Mesenchymal stem cell (in vitro differentiated cells and primary cell): ENCODE measurements around the gene LRRC75A.

Experiments
- DNase-seq: peaks from one replicate; pipeline ENCODE4 v3.0.0-alpha.2; 2013
- H2AFZ ChIP-seq: one replicate; pipeline ENCODE4 v1.6.1; 2013; ENCODE audit warnings: low read depth, mild to moderate bottlenecking, control low read depth, inconsistent platforms, low read length, moderate library complexity
- H2AK5ac ChIP-seq: 2 replicates; pipeline ENCODE4 v1.6.1; 2013; ENCODE audit warnings: low read length, moderate library complexity, mild to moderate bottlenecking, inconsistent platforms; ENCODE audit not compliant: severe bottlenecking
- H2BK120ac ChIP-seq: one replicate; pipeline ENCODE4 v1.6.1; 2013; ENCODE audit warnings: low read depth, mild to moderate bottlenecking, inconsistent platforms, low read length, moderate library complexity
- H2BK12ac ChIP-seq, 2 experiments: one replicate each; pipeline ENCODE4 v1.6.1; 2013; ENCODE audit warnings: inconsistent platforms in 2 of 2, low read length in 2 of 2, mild to moderate bottlenecking in 2 of 2, moderate library complexity in 2 of 2, control low read depth in 1 of 2
- H2BK15ac ChIP-seq: one replicate; pipeline ENCODE4 v1.6.1; 2013; ENCODE audit warnings: mild to moderate bottlenecking, low read depth, inconsistent platforms; ENCODE audit not compliant: poor library complexity, severe bottlenecking
- H2BK5ac ChIP-seq: 2 replicates; pipeline ENCODE4 v1.6.1; 2013; ENCODE audit warnings: low read depth, mild to moderate bottlenecking, low read length, control low read depth, inconsistent platforms; ENCODE audit not compliant: poor library complexity, severe bottlenecking
- H3K14ac ChIP-seq, 2 experiments: one replicate each; pipeline ENCODE4 v1.6.1; 2013; ENCODE audit warnings: inconsistent platforms in 2 of 2, low read length in 2 of 2, control low read depth in 1 of 2, mild to moderate bottlenecking in 1 of 2, moderate library complexity in 1 of 2
- H3K18ac ChIP-seq, 2 experiments: one replicate each; pipeline ENCODE4 v1.6.1; 2013; ENCODE audit warnings: inconsistent platforms in 2 of 2, low read length in 2 of 2, control low read depth in 1 of 2, low read depth in 1 of 2, mild to moderate bottlenecking in 1 of 2
- H3K23ac ChIP-seq, 2 experiments: one replicate each; pipeline ENCODE4 v1.6.1; 2013; ENCODE audit warnings: inconsistent platforms in 2 of 2, low read length in 2 of 2, mild to moderate bottlenecking in 2 of 2, moderate library complexity in 2 of 2, control low read depth in 1 of 2
- H3K27ac ChIP-seq: 2 replicates; pipeline ENCODE4 v1.5.1; 2013; ENCODE audit warnings: mild to moderate bottlenecking, moderate library complexity, low read length, control low read depth, inconsistent platforms; ENCODE audit not compliant: poor library complexity, severe bottlenecking
- H3K27me3 ChIP-seq, 2 experiments: 2 replicates each; pipeline versions ENCODE4 v1.6.1 to v1.7.0; 2013; ENCODE audit warnings: low read length in 2 of 2, mild to moderate bottlenecking in 2 of 2, moderate library complexity in 2 of 2, control low read depth in 1 of 2, inconsistent platforms in 1 of 2; ENCODE audit not compliant: control insufficient read depth in 1 of 2, insufficient read depth in 1 of 2
- H3K36me3 ChIP-seq, 2 experiments: 2 replicates each; pipeline versions ENCODE4 v1.6.1 to v1.7.0; 2013; ENCODE audit warnings: low read length in 2 of 2, control low read depth in 1 of 2, inconsistent platforms in 1 of 2, low read depth in 1 of 2, mild to moderate bottlenecking in 1 of 2; ENCODE audit not compliant: insufficient read depth in 2 of 2, control insufficient read depth in 1 of 2
- H3K4ac ChIP-seq, 2 experiments: one replicate each; pipeline ENCODE4 v1.6.1; 2013; ENCODE audit warnings: inconsistent platforms in 2 of 2, low read length in 2 of 2, mild to moderate bottlenecking in 2 of 2, moderate library complexity in 2 of 2, control low read depth in 1 of 2, low read depth in 1 of 2
- H3K4me1 ChIP-seq: 2 replicates; pipeline ENCODE4 v1.6.1; 2013; ENCODE audit warnings: low read depth, low read length, control low read depth; ENCODE audit not compliant: control insufficient read depth, insufficient read depth
- H3K4me2 ChIP-seq: 2 replicates; pipeline ENCODE4 v1.6.1; 2013; ENCODE audit warnings: low read length, mild to moderate bottlenecking, inconsistent platforms; ENCODE audit not compliant: poor library complexity, severe bottlenecking
- H3K4me3 ChIP-seq, 2 experiments: 2 replicates each; pipeline versions ENCODE4 v1.5.1 to v1.7.0; 2013; ENCODE audit warnings: low read length in 2 of 2, mild to moderate bottlenecking in 2 of 2, control low read depth in 1 of 2, low read depth in 1 of 2; ENCODE audit not compliant: insufficient read depth in 1 of 2
- H3K79me1 ChIP-seq: replicated peaks from 2 replicates; pipeline ENCODE4 v1.6.1; 2013; ENCODE audit warnings: mild to moderate bottlenecking, control low read depth, low read length, inconsistent platforms; ENCODE audit not compliant: poor library complexity, severe bottlenecking
- H3K9ac ChIP-seq: 2 replicates; pipeline ENCODE4 v1.7.0; 2013; ENCODE audit warnings: mild to moderate bottlenecking, low read length, moderate library complexity
- H3K9me3 ChIP-seq: 2 replicates; pipeline ENCODE4 v1.7.0; 2013; ENCODE audit warnings: mild to moderate bottlenecking, low read length; ENCODE audit not compliant: control insufficient read depth
- H4K8ac ChIP-seq: one replicate; pipeline ENCODE4 v1.6.1; 2013; ENCODE audit warnings: inconsistent platforms, mild to moderate bottlenecking, low read length, moderate library complexity
- H4K91ac ChIP-seq: one replicate; pipeline ENCODE4 v1.6.1; 2013; ENCODE audit warnings: mild to moderate bottlenecking, low read length, inconsistent platforms
- WGBS: methylation state at CpG from one replicate; pipeline ENCODE4 v1.1.7; 2013; ENCODE audit warnings: mixed read lengths; 5-methylcytosine and 5-hydroxymethylcytosine counted together

LRRC75A gene

DNA sequence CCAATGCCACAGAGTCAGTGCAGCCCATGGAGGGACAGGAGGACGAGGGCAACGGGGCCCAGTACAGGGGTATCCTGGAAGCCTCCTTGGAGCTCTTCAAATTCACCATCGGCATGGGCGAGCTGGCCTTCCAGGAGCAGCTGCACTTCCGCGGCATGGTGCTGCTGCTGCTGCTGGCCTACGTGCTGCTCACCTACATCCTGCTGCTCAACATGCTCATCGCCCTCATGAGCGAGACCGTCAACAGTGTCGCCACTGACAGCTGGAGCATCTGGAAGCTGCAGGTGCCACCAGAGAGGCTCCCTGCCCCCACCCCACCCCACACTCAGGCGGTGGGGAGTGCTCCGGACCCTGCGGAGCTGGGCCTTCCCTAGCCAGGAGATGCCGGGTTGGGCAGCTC lies 60.0 kb downstream of the LRRC75A start:
- Histone ChIP-seq H3K18ac (no peak overlapping the region), H2BK12ac (no peak overlapping the region), H2AFZ (no peak overlapping the region), H2BK15ac (no peak overlapping the region), H3K23ac (no peak overlapping the region), H3K4me2 (no peak overlapping the region), H4K91ac (no peak overlapping the region), H3K9ac (no peak overlapping the region), H4K8ac (no peak overlapping the region), H3K4me3 (no peak overlapping the region), H2BK5ac (no peak overlapping the region), H3K79me1 (no peaks in the 10 kb centered on the region), H3K27ac (no peak overlapping the region), H2BK120ac (no peak overlapping the region), H3K14ac (no peak overlapping the region), H3K36me3 (peaks cover 5 to 64% of the 10 kb centered on the region in 2 experiments), H3K4ac (no peak overlapping the region), H3K4me1 (peaks cover 8% of the 10 kb centered on the region), H3K27me3 (no peaks in the 10 kb centered on the region), H2AK5ac (no peak overlapping the region), H3K9me3 (no peaks in the 10 kb centered on the region)
- 98% methylated on average over 15 of the region's 15 CpGs for WGBS
- DNase-seq: no peak

DNA sequence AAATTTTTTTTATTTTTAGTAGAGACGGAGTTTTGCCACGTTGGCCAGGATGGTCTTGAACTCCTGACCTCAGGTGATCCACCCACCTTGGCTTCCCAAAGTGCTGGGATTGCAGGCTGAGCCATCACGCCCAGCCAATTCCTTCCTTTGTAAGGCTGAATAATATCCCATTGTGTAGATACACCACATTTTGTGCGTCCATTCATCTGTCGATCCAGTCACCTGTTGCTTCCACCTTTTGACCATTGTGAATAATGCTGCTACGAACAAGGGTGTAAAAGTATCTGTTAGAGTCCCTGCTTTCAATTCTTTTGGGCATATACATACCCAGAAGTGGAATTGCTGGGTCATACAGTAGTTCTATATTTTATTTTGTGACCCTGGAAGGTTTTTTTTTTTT lies 61.3 kb downstream of the LRRC75A start:
- Histone ChIP-seq H3K4me1 (peaks cover 9% of the 10 kb centered on the region), H2BK15ac (no peak overlapping the region), H2AFZ (no peak overlapping the region), H3K23ac (no peak overlapping the region), H2BK12ac (no peak overlapping the region), H3K18ac (no peak overlapping the region), H2BK120ac (no peak overlapping the region), H2AK5ac (no peak overlapping the region), H3K27me3 (no peaks in the 10 kb centered on the region), H3K4me3 (no peak overlapping the region), H3K9ac (no peak overlapping the region), H4K91ac (no peak overlapping the region), H4K8ac (no peak overlapping the region), H3K36me3 (peaks cover 4 to 73% of the 10 kb centered on the region in 2 experiments), H3K79me1 (no peaks in the 10 kb centered on the region), H3K9me3 (no peaks in the 10 kb centered on the region), H3K4me2 (no peak overlapping the region), H3K27ac (no peak overlapping the region), H3K14ac (no peak overlapping the region), H3K4ac (no peak overlapping the region), H2BK5ac (no peak overlapping the region)
- WGBS: 79% methylated on average over 5 of the region's 6 CpGs
- no peak for DNase-seq

DNA sequence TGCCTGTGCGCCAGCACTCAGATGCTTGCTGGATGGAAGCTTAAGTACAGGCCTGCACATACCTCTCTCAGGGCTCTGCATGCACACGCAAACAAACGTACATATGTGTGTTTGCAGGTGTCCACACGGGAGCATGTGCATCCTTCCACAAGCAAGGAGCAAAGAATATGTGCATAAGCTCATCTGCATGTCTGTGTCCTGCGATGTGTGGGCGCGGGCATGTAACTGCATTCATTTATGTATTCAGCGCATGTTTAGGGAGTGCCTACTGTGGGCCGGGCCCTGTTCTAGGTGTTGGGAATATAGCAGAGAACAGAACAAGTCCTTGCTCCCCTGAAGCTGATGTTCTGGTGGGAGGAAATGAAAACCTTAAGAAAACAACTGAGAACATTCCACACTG lies 62.9 kb downstream of the LRRC75A start:
- Histone ChIP-seq H3K23ac (no peak overlapping the region), H2AFZ (no peak overlapping the region), H2BK12ac (no peak overlapping the region), H3K79me1 (no peaks in the 10 kb centered on the region), H2BK120ac (no peak overlapping the region), H4K91ac (no peak overlapping the region), H3K18ac (no peak overlapping the region), H3K9me3 (no peaks in the 10 kb centered on the region), H2BK5ac (no peak overlapping the region), H3K36me3 (peaks cover 4 to 80% of the 10 kb centered on the region in 2 experiments), H2BK15ac (no peak overlapping the region), H3K4me3 (no peak overlapping the region), H3K27me3 (no peaks in the 10 kb centered on the region), H2AK5ac (no peak overlapping the region), H3K4ac (no peak overlapping the region), H3K4me2 (no peak overlapping the region), H4K8ac (no peak overlapping the region), H3K9ac (no peak overlapping the region), H3K27ac (no peak overlapping the region), H3K4me1 (peaks cover 6% of the 10 kb centered on the region), H3K14ac (no peak overlapping the region)
- WGBS: 97% methylated on average over 9 of the region's 9 CpGs
- DNase-seq: no peak

DNA sequence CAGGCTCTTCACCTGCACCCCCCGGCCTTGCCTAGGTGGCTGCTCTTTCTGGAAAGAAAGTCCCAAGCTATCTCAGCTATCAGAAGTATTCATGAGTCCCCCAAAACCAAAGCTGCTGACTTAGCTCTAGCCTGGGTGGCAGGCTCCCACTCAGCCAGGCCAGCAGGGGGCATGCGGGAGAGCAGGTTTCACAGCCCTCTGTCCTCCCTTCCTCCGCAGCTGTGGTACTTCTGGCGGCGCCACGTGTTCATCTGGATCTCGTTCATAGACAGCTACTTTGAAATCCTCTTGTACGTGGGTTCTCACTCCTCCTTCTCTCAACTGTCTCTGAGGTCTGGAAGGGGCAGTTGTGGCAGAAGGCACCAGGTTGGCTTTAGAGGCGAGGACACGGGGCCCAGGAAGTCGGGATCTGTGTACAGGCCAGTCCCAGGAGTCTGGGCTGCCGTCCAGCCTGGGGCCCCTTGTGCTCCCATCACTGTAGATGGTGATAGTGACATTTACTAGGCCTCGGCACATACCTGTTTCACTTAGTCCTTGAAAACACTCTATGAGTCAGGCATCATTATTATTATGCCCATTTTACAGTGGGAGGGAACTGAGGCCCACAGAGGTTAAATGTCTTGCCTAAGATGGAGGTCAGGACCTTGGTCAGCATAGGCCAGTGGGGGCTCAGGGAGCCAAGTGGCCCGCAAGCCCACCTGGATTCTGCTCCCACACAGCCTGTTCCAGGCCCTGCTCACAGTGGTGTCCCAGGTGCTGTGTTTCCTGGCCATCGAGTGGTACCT lies 63.7 kb downstream of the LRRC75A start:
- H3K4me2 ChIP-seq: no peak overlapping the region
- H3K23ac ChIP-seq: peak overlapping the region in 1 of 2 experiments; percentile 76
- no peak overlapping the region for H2BK5ac ChIP-seq
- peak overlapping the region; percentile 19 for H4K91ac ChIP-seq
- H3K14ac ChIP-seq: peak overlapping the region in 1 of 2 experiments; percentile 44
- peak; percentile 59 for DNase-seq
- no peak overlapping the region for H3K27ac ChIP-seq
- H2BK15ac ChIP-seq: no peak overlapping the region
- peak overlapping the region; percentile 19 for H3K9ac ChIP-seq
- WGBS: 77% methylated on average over 11 of the region's 15 CpGs
- H2BK12ac ChIP-seq: peak overlapping the region; percentile 25 to 62
- peak overlapping the region; percentile 75 for H4K8ac ChIP-seq
- H3K9me3 ChIP-seq: no peaks in the 10 kb centered on the region
- H2AK5ac ChIP-seq: no peak overlapping the region
- no peak overlapping the region for H3K4me3 ChIP-seq
- no peaks in the 10 kb centered on the region for H3K79me1 ChIP-seq
- H2BK120ac ChIP-seq: no peak overlapping the region
- peaks cover 3 to 80% of the 10 kb centered on the region in 2 experiments for H3K36me3 ChIP-seq
- H3K27me3 ChIP-seq: no peaks in the 10 kb centered on the region
- peak overlapping the region in 1 of 2 experiments; percentile 32 for H3K4ac ChIP-seq
- peak overlapping the region; percentile 18 for H2AFZ ChIP-seq
- H3K18ac ChIP-seq: no peak overlapping the region
- peaks cover 7% of the 10 kb centered on the region for H3K4me1 ChIP-seq
